SK-N-DZ (cell line): Measurements from ENCODE around the gene TBC1D22A.

Experiments
- DNase-seq: peaks from one replicate; pipeline ENCODE4 v3.0.0-alpha.2; 2015; ENCODE audit warnings: low spot score

TBC1D22A gene

DNA sequence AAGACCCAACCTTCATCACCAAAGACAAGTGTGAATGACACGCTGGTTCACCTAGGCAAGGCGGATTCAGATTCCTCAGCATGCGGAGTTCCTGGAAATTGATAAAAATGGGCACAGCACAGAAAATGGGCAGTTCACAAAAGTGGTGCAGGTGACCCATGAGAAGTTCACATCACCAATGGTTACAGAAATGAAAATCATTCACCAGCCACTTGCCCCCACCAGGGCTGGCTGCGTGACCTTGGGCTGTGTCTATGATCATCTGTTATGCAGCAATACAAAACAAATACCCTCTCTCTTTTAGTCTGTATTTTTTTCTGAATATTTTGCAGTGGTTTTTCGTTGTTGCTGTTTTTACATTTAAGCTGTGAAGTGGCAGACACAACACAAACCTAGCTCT lies 415.9 kb downstream of the TBC1D22A start:
- no peak for DNase-seq

DNA sequence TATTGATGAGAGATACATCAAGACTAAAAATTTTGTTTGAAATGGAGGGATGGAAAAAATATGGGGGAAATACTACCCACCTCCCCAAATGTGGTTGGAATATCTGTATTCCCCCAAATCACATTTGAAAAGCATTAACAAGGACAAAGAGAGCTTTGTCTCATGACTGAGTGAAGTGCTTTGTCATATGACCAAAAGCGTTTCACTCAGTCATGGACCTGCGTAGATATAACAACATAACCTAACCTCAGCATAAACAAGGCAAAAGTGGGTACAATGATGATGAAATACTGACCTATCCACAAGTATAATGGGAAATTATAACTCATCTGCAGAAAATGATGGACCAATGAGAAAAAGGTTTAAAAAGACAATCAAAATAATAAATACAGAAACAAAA lies 418.3 kb downstream of the TBC1D22A start:
- DNase-seq = no peak

DNA sequence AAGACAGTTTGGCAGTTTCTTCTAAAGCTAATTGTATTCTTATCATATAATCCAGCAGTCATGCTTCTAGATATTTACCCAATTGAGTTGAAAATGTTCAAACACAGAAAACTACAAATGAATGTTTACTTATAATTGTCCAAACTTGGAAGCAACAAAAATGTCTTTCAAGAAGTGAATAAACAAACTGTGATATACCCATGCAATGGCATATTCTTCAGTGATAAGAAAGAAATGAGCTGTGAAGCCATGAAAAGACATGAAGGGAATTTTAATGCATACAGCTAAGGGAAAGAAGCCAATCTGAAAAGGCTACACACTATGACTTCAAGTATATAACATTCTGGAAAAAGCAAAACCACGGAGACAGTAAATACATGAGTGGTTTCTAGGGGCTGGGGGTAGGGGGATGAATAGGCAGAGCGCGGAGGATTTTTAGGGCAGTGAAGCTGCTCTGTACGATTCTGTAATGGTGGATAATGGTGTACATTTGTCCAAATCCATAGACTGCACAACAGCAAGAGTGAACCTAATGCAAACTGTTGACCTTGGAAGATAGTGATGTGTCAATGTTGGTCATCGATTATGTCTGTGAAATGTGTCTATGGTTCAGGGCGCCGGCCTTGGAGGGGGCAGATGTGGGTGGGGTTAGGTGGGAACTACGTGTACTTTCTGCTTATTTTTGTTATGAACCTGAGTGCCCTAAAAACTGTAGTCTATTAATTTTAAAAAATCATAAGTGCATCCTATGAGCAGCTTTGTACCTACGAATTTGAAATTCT lies 424.9 kb downstream of the TBC1D22A start:
- DNase-seq = no peak

DNA sequence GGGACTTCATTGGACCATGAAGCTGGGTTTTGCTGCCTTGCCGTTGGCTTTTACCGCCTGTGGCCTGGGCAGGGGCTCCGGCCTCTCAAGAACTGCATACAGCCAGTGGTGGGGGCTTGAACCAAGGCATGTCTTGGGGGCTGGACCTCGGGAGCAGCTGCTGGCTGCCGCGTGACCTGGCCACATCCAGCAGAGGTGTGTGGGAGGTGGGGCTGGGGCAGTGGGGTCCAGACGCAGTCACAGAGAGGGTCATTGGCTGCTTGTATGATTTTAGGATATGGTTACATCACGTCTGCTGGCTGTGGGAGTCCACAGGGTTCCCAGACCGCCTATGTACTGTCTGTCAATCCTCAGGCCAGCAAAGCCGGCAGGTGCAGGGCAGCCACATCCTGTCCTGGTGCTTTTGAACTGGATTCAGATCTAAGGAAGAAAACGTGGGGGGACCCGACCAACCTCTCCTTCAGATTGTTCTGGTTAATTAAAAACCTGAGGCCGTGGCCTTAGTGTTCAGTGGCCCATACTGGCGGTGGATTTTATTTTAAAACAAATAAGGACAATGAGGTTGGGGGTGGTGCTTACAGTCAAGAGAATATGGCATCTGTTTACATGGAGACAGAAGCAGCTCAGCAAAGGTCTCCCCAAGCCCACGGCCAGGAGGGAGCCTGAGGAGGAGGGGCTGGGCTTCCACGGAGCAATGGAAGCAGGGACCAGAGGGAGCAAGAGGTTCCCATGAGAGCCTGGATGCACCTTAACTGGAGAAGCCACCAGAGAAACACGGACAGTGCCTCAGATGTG lies 426.0 kb downstream of the TBC1D22A start:
- no peak for DNase-seq

DNA sequence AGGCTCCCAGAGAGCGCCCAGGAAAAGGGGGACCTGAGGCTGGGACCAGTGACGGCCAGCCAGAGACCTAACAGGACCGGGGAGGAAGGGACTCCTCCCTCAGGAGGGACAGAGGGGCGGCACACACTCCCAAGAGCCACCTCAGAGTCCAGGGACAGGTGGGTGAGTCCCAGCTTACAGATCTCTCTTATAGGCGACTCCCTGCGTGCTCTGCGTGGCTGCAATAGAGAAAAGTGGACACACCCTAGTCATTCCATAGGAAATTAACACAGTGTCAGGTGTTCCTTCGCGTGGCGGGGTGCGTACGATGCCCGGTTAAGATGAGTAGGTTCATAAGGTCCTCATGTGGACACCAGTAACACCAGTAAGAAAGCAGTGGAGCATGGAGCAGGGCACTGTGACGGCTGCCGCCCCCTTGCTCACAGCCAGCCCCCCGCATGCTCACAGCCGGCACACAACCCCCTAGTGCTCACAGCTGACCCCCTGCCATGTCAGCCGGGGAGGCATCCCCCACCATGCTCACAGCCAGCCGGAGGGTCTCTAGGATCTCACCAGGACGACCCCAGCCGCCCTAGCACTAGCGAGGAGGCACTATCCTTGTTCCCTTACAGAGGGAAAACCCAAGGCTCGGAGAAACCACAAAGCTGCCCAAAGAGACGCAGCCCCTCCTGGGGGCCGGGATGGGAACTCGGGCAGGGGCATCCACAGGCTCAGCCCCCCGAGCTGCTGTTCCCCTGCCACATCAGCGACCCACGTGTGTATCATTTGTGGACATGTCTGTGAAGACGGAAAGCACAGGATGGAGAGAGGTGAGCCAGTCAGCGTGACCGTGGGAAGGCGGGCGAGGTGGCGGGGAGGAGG lies 426.8 kb downstream of the TBC1D22A start:
- no peak for DNase-seq

DNA sequence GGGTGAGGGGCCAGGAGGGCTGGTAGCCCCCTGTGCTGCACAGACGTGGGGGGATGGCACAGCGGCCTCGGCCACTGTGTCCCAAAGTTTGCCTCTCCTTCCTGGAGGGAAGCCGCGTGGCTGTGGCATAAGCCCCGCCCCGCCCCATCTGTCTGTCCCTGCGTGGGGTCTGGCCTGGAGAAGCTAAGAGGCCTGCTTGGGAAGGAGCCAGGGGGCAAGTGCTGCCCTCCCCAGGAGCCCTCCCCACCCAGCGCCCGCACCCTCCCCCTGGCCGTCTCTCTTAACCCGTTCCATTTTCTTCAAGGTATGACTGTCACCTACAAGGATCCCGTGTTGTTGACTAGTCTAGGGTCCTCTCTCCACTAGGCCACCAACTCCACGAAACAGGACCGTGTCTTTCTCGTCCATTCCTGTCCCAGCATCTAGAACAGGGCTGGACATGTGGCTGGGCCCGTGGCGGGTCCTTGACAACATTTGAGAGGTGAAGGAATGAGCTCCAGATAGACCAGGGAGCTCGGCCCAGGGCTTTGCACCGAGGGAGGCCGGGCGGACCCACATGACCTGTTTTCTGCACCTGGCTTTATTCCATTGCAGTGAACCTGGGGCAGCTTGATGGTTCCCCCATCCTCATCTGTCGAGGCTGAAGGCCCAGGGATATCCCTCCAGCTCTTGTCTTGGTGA lies 428.0 kb downstream of the TBC1D22A start:
- DNase-seq = no peak

DNA sequence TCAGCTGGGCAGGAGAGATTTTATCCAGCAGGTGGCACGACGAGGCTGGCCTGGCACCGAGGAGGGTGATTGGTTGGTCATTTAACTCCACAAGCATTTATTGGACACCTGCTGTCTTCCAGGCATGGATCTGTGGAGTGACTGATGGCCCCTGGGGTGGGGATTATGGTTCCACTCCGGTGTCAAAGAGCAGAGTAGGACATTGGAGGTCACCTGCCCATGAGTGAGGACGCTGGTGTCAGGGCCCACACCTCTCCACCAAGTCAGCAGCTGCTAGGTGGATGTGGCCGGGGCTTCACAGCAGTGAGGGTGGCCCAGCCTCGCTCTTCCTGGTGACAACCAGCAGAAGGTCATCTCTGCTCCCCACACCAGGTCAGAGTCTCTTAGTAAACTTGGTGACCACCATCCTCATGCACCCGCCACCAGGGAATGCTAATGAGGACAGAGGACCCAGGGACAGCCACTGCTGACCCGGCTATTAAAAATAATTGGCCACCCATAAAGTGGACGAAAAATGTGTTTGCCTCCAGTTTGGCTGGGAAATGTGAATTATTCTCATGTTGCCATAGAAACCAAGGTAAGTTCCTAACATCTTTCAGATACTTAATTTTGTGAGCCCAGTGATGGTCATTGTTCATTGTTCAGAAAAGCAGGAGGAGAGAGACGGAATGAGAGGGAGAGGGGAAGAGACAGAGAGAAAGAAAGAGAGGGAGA lies 428.7 kb downstream of the TBC1D22A start:
- no peak for DNase-seq

DNA sequence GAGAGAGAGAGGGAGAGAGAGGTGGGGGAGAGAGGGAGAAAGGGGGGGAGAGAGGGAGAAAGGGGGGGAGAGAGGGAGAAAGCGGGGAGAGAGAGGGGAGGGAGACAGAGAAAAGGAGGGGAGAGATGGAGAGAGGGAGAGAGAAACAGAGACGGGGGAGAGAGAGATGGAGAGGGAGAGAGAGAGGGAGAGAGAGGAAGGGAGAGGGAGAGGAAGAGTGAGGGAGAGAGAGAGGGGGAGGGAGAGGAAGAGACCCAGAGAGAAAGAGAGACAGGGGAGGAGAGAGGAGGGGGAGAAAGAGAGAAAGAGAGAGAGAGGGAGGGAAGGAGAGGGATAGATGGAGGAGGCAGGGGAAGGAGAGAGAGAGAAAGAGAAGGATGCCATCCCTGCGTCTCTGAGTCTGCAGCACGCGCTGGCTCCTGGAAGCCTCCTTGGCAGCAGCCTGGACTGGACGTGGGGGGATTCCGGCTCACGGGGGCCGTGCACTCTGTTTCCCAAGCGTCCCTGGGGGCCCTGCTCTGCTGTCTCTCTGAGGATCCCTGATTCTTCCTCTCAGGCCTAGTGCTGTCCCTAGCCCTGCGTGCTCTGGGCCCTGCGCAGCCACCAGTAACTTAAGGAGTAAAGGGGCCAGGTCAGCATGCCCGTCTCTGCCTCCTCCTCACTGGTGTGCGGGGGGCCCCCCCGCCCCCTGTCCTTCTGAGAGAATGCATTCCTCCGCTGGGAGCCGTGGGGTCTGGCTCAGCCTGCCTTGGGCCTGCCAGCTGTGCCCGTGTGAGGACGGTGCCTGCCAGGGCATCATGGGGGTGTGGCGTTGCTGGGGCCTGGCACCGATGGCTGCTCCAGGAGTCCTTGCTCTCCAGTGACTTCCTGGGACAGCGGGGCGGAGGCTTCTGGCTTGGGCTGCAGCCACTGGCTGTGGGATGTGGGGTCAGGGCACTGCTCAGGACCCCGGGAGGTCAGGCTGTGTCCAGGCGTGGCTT lies 429.5 kb downstream of the TBC1D22A start:
- DNase-seq = no peak

DNA sequence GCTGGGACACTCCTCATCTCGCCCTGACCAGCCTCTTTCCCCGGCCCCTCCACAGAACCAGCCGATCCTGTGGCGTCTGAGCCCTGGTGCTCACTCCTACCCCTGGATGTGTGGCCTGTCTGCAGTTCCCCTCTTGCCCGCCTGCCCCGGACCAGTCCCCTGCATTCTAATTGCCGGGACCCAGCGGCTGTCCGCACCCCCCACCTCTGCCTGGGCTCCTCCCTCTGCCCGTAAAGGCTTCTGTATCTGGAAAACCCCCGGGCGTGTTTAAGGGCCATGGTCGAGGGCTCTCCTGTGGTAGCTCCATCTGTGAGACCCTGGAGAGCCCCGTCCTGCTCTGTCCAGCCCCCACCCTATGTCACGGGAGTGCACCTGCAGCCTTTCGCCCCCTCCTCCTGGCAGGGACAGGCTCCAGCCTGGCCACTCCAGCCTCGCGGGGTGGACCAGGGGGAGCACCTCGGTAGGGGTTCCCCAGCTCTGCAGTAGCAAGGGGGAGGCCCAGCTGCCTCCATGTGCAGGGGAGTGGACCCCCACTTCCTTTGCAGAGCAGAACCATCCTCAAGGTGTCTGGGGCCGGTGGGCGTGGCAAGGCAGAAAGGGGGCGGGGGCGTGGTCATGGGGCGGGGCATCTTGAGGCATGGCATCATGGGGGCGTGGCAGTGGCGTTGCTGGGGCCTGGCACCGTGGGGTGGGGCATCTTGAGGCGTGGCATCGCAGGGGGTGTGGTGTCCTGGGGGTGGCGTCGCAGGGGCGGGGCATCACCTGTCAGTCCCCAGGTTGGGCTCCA lies 430.4 kb downstream of the TBC1D22A start:
- no peak for DNase-seq

DNA sequence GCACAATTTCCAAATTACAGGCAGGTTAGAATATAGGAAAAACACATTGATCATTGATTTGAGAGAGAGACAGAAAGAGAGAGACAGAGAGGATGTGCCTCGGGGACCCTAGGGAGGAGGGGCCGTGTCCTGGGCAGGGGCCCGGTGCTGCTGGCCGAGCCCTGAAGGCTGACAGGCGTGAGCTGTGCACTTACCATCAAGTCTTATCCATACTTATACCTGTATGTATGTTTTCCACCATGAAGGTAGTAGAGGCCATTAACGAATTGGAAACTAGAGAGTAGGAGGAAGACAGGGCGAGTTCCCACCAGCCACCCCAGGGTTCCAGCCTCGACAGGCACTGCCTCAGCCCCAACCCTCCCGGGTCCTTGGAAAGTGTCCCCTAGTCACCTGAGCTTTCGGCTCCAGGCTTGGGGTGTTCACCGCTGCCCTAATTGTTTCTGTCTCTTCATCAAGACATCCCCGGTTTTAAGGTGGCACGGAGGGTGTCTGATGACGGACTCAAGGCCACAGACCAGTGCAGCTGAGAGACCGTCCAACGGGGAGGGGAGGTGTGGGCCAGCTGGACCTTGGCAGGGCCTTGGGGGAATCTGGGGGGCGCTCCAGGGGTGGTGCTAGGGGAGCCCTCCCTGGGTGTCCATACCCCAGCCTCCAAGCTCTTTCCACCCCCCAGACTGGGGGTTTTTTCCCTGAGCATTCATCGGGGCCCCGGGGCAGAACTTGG lies 431.3 kb downstream of the TBC1D22A start:
- DNase-seq = no peak

DNA sequence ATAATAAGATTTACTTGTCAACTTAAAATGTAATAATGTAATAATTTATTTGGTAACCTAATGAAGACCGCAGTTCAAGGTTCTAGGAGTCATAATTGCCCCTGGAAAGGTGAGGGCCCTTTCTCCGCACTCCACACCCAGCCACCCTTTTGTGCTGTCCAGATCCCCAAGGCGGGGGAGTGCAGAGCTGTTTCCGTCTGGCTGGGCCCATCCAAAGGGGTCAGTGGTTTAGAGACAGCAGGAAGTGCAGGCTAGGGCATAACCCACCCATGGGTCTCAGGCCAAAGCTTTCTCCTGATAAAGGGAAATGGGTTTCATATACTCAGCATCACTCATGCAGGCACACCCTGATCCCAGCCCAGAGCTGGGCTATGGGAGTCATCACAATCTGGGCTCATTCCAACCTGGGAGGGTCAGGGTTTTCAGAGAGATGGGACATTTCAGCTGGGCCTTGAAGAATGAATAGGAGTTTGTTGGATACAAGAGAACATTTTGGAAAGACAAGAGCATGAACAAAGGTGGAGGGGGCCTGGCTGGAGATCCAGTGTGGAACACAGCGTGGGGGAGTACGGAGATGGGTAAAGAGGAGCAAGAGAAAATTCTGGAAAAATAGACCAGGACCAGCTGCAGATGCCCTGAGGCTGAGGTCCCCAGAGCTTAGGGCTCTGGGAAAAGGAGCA lies 432.2 kb downstream of the TBC1D22A start:
- no peak for DNase-seq

DNA sequence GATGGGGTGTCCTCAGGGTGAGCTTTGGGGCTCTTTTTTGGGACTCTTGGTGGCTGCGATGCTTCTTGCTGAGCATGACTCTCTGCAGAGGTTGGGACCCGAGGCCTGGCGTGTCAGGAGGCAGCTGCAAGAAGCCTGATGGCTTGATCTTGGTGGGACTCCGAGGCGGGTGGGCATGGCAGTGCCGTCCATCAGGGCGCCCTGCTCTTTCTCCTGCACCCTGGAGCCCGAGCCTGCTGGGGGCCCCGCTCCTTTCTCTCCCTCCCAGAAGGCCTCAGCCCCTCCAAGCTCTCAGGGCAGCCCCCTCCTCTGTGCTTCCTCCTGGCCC lies 432.7 kb downstream of the TBC1D22A start:
- DNase-seq = no peak

DNA sequence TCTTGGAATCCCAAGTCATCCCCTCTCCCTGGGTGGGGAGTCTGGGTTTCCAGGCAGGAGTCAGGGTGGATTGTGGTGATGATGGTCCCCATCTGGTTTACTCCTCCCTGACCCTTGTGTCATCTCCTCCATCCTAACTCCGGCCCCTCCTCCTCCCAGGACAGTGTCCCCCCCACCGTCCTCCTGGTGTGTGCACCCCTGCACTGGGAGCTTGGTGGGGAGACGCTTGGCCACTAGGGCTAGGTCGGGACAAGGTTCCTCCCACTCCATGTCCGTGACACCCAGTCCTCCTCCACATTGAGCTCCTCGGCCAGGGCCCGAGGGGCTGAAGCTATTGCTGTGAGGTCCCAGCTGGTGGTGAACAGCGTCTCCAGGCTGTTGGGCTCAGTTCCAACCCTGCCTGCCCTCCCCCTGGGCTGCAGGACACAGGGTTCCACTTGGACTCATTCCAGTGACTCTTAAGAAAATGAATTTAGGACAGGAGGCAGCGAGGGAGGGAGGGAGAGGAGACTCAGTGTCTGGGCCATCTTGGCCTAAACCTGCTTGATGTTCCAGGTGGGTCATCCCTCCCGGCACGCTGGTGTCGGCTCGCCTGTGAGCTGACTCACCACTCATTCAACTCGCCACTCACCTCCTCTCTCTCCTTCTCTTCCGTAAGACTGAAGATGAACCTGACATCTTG lies 433.2 kb downstream of the TBC1D22A start:
- no peak for DNase-seq

DNA sequence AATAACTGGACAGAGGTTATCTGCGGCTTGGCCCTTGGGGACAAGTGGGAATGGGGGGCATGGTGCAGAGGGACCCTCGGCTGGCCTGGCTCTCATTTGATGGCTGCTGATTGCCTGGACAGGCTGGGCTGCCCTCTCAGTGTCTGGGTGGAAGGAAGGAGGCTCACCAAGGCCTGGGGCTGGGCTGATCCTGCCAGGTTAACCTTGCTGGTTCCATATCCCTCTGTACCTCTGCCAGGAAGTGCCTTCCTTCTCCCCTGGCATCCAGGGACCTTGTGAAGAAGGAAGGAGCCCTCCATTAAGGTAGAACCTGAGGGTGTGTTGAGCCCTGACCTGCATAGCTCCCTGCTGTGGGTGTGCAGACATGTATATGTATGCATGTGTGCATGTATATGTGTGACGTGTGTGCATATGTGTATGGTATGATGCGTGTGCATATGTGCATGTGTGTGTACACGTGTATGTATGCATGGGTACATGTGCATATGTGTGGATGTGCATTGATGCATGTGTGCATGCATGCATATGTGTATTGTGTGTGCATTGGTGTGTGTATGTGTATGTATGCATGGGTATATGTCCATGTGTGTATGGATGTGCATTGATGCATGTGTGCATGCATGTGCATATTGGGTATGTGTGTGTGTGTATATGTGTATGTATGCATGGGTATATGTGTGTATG lies 433.9 kb downstream of the TBC1D22A start:
- DNase-seq = no peak

DNA sequence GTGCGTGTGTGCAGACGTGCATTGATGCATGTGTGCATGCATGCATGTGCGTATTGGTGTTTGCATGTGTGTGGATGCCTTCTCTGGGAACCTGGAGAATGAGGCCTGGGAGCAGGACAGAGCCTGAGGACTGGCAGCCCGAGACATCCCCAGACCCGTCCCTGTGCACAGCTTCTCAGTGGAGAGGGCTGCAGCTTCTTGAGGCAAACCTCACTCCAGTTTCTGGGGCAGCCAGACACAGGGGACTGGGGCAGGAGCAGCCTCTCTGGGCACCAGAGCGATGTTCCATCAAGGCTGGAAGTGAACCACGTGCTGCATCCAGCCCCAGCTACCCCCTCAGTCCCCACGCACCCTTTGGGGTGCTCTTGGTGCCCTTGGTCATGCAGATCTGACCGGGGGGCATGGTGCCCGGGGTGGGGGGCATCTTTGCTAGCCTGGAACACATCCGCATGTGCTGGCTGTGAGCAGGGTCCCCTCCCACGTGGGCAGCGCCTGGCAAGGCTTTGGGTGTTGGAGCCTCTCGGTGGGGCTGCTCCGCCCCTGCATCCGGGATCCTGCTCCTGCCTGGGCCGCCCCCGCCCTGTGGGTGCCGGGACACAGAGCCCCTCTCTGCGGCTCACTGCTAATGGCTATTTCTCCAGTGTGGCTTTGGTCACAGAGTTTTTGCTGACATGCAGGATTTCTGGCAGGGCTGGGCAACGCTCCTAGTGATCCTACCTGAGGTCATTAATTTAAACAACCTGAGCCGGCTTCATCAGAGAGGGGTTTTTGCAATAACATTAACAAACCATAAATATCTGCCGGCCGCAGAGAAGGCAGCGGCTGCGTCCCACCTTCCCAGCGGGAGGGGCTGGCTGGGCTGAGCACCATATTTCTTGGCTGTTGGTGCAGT lies 434.7 kb downstream of the TBC1D22A start:
- DNase-seq = no peak
